Activated CD4-positive, alpha-beta T cell treated with anti-CD3 and anti-CD28 coated beads for 1 hour (primary cell): Measurements from ENCODE around the gene FAM169A.
"Not testable (repeated sequence)": the region's sequence is repeated elsewhere in the genome, so short reads cannot be mapped to it uniquely, and the experiment has no call there.

Source experiments
- DNase-seq: peaks from one replicate; pipeline ENCODE4 v3.0.0-alpha.2; 2020

Gene FAM169A

DNA sequence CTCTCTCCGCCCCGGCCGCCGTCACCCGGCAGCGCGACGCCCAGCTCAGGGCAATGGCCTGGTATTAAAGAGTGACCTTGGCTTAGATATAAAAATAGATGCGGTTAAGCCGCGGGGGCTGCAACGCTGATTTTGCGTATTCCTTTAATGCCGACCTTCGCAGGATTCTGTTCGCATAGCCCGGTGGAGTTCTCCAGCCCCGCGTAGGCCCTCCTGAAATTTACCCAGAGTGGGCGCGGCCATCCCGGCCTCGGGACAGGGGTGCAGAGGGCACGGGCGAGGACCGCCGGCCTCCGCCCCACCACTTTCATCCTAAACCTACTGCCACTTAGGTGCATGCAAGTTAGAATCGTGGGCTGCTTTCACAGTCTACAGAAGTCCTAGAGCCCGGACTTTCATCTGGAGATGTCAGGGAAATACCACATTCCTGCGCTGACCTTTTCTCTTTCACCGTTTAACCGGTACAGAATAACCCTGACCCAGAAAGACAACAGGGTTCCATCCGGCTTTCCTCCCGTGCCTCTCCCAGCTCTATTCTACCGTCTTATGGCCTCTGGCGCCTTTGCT, 492 bp upstream of the FAM169A start:
- no peak for DNase-seq

DNA sequence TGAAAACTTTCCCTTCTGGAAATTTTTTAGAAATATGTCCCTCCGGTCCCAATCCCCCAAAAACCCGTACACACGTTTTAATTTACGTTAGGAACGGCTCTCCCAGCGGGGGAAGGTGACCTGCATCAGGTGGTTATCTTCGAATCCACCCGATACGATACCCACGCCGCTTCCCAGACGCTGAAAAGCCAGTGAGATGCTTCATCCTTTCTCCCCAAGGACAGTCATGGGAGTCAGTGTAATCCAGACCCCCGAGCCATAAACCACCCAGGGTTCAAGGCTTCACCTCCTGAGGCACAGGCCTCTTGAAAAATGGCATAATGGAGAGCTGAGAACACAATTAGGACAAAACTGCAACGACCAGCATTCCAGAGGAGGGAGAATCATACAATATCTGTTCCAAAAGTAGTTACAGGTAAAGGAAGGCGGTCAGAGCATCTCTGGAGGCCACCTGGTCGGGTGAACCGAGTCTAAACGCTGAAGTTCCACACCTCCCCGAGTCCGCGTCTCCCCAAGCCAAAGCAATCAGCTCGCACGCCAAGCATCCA, 857 bp downstream of the FAM169A start:
- DNase-seq: no peak

DNA sequence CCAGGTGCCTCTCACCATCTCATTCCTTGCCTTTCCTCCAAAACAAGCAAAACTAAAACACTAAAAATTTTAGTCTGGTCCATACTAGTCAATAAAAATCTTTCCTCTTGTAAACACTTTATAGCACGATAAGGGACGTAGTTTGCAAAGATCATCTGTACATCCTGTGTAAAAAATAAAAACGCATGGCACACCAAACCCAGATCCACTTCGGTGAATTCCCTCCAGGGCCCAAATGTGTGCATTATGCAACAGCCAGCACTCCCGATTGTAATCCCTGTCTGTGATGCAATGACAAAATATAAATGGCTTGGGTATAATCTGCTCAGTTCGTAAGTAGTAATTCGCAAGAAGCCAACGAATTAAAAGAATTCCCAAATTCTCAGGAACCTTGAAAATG, 1.4 kb downstream of the FAM169A start:
- no peak for DNase-seq

DNA sequence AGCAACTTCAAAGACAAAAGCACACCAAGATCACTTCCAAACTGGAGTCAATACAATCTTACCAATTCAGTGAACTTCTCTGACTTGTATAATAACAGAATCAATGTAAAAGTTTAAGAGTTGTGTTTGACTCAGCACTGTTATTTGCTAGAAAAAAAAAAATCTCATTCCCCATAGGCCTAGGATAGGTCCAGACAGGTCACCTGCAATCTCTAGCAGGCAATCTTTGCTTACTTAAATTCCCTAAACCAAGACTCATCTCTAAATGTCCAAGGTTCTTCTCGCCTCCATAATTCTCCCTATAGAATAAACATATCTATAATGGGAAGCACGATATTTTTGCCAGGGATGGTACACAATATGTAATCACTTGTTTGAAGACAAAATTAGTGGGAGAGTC, 2.5 kb downstream of the FAM169A start:
- no peak for DNase-seq

DNA sequence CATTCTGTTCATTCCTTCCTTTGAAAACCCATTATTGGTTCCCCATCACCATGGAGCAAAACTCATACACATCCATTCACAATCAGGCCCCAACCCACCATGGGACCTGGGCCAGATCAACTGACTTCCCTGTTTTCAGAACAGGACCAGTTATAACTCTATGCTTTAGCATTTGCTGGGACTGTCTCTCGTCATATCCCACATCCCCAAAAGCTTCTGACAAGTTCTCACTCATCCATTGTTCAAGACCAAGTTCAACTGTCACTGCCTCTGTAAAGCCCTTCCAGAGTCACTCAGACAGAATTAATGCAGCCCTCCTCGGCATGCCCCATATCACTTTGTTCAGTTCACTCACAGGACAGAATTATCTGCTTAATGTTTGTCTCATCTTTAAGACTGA, 4.0 kb downstream of the FAM169A start:
- DNase-seq: no peak

DNA sequence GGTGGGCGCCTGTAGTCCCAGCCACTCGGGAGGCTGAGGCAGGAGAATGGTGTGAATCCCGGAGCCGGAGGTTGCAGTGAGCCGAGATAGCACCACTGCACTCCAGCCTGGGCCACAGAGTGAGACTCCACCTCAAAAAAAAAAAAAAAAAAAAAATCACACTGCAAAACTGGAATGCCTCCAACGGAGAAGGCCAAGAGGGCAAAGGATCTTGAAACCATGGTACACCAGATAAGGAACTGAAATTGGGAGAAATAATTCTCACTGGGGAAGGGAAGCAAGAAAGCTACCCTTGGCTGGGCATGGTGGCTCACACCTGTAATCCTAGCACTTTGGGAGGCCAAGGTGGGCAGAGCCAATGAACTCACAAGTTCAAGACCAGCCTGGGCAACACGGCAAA, 9.2 kb downstream of the FAM169A start:
- DNase-seq: not testable (repeated sequence)

DNA sequence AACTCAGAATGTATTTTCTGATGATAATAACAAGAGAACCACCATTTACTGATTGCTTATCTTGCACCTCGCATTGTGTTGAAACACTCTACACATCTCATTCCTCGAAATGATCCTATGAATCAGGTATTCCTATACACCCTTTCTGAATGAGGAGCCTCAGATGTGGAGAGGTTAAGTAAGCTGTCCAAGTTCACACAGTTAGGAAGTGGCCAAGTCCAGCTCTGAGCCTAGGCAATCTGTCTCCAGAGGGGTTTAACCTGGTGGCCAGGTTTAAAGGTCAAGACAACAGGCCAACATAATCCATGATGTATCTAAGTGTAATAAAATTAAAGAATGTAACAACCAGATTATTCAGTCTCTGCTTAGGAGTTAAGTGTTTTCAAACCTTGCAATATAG, 12.9 kb downstream of the FAM169A start:
- DNase-seq: no peak

DNA sequence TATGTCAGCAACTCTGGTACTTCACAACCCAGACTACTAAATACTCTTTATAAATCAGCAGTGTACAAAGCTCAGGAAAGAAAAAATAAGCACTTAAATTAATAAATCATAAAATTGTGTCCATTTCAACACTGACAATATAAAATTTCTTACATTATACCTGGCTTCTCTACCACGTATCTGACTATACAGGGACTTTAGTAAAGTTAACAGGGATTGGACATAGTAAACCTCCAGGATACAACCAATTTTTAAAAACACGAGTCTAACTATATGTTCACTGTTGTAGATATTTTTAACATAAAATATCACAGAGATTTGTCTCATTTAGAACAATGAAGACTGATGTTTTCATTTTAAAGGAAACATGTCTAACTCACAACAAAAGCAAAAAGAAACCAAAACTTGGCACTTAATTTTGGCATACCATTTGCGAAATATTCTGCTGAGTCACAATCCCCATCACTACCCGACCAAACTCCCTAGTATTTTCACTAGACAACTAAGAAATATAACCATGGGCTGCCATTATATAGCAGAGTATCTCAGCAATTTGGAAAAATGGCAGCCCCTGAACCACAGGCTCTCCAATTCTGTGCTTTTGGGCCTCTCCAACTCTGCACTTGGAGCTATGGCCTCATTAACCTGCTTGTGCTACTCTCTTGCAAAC, 14.4 kb downstream of the FAM169A start:
- no peak for DNase-seq

DNA sequence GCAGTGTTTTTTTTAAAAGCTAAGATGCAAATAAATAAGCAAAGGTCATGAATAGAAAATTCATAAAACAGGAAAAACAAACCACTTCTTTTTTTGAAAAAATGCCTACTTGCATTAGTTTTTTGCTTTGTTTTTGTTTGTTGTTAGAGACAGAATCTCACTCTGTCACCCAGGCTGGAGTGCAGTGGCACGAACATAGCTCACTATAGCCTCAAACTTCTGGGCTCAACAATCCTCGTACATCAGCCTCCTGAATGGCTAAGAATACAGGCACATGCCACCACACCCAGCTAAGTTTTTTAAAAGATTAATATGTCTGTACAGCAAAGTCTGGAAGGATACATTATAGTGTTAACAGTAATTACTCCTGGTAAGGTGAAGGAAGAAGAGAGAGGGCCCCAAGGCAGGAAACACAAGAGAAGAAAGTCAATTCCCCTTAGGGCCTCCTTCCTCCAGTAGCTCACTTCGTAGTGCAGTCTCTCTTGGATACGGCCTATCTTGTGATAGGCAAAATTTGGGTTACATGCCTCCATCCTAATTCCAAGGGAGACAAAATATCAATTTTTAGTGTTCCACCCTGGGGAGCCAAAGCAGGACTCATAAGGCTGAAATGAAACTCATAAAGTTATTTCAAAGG, 15.3 kb downstream of the FAM169A start:
- no peak for DNase-seq

DNA sequence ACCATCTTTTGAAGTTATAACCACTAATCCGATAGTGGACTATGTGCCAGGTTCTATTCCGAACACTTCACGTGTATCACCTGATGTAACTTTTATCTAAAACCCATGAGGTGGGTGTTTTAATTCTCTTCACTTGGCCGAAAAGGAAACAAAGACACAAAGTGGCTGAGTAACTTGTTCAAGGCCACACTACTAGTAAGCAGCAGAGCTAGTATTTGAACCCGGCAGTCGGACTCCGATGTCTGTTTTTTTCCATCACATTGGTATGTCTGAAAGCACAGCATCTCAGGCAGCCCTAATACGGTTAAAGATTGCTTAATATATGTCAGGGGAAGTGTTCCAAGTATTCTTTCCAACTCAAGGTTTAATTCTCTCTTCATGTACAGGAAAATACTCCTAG, 16.2 kb downstream of the FAM169A start:
- no peak for DNase-seq

DNA sequence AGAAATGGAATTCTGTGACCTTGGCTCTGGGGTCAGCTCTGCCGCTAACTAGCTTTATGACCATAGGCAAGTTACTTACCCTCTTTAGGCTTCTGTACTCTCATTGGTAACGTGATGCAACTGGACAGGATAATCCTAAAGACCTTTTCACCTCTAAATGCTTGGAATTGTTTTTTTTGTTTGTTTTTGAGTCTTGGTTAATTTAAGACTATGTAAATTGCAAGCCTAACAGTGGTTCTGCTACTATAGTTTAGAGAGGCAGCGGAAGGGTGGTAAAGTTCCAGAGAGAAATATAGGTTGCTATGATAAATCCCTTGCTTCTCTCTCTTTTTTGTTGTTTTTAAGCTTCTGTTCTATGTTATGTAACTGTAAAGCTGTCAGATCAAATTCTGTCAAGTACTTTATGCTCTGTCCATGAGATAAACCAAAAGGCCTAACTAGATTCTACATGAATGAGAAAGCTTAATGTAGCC, 17.6 kb downstream of the FAM169A start:
- no peak for DNase-seq

DNA sequence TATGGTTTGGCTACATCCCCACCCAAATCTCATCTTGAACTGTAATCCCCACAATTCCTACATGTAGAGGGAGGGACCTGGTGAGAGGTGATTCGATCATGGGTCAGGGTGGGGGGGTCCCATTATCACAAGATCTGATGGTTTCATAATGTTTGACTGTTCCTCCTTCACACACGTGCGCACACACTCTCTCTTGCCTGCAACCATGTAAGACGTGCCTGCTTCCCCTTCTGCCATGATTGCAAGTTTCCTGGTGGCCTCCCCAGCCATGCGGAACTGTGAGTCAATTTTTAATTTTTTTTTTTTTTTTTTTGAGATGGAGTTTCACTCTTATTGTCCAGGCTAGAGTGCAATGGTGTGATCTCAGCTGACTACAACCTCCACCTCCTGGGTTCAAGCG, 27.0 kb downstream of the FAM169A start:
- DNase-seq: no peak

DNA sequence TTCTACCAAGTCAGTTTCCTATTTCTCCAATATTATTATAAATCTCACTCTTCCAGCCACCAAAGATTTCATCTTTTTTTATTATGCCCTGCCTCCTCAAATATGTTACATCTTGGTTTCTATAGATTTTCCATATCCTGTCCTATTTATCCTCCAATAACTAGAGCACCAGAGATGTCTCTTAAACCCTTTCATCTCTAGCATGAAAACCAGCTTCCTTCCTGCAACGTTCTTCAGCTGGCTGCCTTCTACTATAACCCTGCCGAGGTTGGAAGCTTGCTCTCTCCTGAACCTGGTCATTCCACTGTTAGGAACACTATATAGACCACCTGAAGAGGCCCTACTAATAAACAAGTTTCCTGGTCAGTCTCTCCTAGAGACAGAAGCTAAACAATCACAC, 27.9 kb downstream of the FAM169A start:
- no peak for DNase-seq

DNA sequence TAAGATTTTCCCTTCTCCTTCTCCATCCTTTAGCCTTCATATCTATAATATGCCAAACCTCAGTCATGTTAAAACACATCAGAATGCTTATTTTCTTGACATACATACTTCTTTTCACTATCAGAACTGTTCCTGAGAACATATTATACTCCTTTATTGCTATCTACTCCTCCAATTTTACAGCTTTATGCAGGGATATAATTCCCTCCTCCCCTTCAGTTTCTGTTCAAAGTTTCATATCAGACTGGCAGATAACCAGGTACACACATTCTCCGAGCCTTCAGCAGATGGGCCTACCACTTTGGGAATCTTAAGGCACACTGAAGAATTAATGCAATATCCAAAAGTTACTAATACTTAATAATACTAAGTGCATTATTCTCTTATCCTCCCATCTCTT, 29.1 kb downstream of the FAM169A start:
- no peak for DNase-seq

DNA sequence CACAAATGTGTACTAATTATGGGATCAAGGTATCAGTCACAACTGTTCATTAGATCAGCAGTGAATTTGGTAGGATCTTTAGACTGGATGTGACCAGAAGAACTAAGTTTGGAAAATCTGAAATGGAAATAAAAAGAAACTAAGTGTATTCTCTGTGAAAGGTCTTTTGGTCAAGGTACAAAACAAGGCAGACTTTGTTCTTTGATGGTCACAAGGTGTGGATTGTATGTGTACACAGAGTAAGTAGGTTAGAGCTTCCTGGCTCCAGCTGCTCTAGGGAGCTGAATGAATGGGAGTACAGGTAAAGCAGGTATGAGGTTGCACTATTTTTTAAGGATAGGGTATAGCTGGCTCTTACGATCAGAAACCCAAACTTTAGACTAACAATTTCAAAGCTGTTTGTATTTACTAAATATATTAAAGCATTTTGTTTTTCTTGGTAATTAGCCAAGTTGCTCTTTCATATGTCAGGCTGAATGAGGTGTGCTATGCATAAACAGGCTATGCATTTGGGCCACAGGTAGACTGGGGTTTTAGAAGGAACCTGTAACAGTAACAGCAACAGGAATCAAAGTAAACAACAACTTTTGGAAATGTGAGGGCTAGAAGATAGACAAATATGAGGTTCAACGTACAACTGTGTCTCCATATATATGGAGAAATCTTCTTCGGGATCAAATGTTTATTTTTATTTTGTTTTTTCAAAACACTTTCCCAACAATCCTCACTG, 32.5 kb downstream of the FAM169A start:
- DNase-seq: no peak

DNA sequence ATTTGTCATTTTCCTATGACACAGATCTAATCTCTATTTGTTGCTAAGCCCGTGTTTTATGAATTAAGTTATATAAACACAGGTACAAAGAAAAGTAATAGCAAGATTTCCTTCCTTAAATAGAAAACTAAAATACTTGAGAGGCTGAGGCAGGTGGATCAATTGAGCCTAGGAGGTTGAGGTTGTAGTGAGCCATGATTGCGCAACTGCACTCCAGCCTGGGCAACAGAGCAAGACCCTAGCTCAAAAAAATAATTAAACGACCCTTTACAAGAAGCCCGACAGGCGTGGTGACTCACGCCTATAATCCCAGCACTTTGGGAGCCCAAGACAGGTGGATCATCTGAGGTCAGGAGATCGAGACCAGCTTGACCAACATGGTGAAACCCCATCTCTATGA, 36.8 kb downstream of the FAM169A start:
- DNase-seq: no peak

DNA sequence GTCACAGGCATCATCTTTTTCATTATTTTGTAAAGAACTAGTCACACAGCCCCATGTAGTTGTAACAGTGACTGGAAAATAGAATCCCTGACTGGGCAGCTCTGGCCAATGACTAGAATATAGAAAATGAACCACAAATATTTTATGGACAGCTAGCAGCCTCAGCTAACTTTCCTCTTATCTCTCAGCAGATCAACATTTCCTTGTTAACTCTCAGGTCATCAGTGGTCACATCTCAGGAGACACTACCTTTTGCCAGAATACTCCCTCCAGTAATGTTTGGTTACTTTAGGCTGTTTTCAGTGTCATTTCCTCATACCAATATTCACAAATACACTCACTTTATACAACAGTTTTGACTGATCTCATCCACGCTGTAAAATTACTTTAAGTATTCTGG, 43.9 kb downstream of the FAM169A start:
- DNase-seq: no peak

DNA sequence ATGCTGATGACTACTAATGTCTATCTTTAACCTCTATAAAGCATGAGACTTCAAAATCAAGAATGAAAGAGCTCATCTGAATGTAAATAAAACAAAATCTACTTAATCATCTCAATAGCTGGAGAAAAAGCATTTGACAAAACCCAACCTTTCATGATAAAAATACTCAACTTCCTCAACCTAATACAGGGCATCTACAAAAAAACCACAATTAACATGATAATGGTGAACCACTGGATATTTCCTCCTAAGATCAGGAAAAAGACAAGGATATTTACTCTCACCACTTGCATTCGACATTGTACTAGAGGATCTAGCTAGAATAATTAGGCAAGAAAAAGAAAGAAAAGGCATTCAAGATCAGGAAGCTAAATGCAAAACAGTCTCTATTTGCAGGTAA, 49.3 kb downstream of the FAM169A start:
- no peak for DNase-seq

DNA sequence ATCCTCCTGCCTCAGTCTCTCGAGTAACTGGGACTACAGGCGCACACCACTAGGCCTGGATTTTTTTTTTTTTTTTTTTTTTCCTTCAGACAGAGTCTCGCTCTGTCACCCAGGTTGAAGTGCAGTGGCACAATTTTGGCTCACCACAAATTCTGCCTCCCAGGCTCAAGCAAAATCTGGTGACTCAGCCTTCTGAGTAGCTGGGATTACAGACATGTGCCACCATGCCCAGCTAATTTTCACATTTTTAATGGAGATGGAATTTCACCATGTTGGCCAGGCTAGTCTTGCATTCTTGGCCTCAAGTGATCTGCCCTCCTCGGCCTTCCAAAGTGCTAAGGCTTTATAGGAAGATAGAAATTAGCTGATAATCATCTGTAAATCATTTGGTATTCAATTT, 55.3 kb downstream of the FAM169A start:
- DNase-seq: no peak

DNA sequence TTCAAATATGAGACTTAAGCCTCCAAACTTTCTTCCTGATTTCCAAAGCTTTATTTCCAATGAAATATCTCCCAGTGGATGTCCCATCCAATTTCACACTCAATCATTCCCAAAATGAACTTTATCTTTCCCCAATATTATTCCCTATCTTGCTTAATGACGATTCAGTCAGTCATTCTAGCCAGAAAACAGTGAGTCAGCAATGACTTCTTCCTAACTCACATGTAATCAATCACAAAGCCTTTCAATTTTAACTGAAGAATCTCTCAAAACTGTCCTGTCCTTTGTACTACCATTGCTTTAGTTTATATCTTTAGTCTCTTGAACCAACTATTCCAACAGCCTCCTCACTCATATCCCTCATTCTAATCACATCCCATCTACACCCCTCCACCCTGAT, 64.2 kb downstream of the FAM169A start:
- no peak for DNase-seq

DNA sequence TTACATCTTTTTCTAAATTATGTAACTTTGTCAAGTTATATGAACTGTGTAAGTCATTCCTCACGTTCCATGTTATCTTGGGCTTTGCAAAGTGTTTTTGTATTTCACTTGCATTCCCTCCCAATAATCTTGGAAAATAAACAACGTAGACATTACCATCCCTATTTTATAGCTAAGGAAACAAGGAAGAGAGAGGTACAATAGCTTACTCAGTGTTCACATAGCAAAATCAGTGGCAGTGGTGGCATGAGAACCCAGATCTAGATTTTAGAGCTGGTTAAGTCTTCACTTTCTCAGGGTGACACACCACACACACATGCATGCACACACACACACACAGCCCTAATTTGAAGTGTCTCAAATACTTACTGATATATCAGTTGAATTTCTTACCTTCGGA, 65.0 kb downstream of the FAM169A start:
- DNase-seq: no peak

DNA sequence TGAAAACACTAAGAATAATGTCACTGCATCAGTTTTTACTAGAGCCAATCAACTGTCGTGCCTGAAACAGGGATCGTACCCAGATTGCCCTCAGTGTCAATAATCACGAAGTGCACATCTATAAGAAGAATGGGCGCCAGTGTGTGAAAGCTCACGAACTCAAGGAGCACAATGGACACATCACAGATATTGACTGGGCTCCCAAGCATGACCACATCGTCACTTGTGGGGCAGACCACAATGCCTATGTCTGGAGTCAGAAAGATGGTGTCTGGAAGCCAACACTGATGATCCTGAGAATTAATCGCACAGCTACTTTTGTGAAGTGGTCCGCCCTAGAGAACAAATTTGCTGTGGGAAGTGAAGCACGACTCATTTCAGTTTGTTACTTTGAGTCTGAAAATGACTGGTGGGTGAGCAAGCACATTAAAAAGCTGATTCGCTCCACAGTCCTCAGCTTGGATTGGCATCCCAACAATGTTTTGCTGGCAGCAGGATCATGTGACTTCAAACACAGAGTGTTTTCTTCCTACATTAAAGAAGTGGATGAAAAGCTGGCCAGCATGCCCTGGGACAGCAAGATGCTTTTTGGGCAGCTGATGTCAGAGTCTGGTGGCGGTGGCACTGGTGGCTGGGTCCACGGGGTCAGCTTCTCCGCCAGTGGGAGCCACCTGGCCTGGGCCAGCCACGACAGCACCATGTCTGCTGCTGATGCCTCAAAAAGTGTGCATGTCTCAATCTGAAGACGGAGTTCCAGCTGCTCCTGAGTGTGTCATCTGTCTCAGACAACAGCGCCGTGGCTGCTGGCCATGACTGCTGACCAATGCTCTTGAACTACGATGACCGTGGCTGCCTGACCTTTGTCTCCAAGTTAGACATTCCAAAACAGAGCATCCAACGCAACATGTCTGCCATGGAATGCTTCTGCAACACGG, 66.9 kb downstream of the FAM169A start:
- DNase-seq: no peak

DNA sequence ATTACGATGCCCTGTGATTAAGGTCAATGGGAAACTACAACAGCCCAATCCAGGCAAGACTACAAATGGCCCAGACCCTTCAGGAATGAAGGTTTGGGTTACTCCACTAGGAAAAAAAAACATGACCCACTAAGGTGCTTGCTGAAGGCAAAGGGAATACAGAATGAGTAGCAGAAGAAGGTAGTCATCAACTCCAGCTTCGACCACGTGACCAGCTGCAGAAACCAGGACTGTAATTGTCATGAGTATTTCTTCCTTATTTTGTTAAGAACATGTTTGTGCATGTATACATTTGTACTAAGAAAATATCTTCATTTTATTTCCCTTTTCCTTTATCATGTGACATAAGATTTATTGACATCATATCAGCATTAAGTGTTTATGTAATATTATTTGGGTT, 74.5 kb downstream of the FAM169A start:
- DNase-seq: not testable (repeated sequence)
